ENCODE measurements around the gene MAP3K12. TPM values are rescaled to one million over a fixed set of nuclear protein-coding genes. Genes with fewer than 3 reads are reported as not detected.

MAP3K12 gene
- total and polyA plus RNA-seq, 2 donors: 8.3 to 16.3 TPM

- H3K27ac ChIP-seq (ENCODE audit: low read depth in 1 of 2, low read length in 1 of 2): no peak overlapping the region
- H3K27me3 ChIP-seq (ENCODE audit: control insufficient read depth in 2 of 2, insufficient read depth in 1 of 2, low read length in 1 of 2): no peaks in the 10 kb centered on the region
- H3K4me1 ChIP-seq (ENCODE audit: control insufficient read depth in 2 of 2, insufficient read depth in 2 of 2, low read length in 2 of 2): no peaks in the 10 kb centered on the region
- 97% methylated on average over 5 of the region's 5 CpGs for WGBS
- peaks cover 84 to 97% of the 10 kb centered on the region in 2 donors for H3K36me3 ChIP-seq (ENCODE audit: control insufficient read depth in 2 of 2, insufficient read depth in 2 of 2, low read length in 1 of 2)
- H3K9me3 ChIP-seq (ENCODE audit: control insufficient read depth in 2 of 2, insufficient read depth in 1 of 2, low read length in 1 of 2): no peaks in the 10 kb centered on the region
- DNase-seq (ENCODE audit: low read depth in 6 of 9, low spot score in 9 of 9): no peak
- no peak overlapping the region for H3K4me3 ChIP-seq (ENCODE audit: low read length in 2 of 2)
Measured at GRCh38 chr12:53479331-53479730, 19.9 kb downstream of the MAP3K12 start.

- 93% methylated on average over 1 of the region's 1 CpG for WGBS
- Histone ChIP-seq H3K9me3 (ENCODE audit: control insufficient read depth in 2 of 2, insufficient read depth in 1 of 2, low read length in 1 of 2) (no peaks in the 10 kb centered on the region), H3K36me3 (ENCODE audit: control insufficient read depth in 2 of 2, insufficient read depth in 2 of 2, low read length in 1 of 2) (peaks cover 84 to 98% of the 10 kb centered on the region in 2 donors), H3K4me3 (ENCODE audit: low read length in 2 of 2) (no peak overlapping the region), H3K27me3 (ENCODE audit: control insufficient read depth in 2 of 2, insufficient read depth in 1 of 2, low read length in 1 of 2) (no peaks in the 10 kb centered on the region), H3K27ac (ENCODE audit: low read depth in 1 of 2, low read length in 1 of 2) (no peak overlapping the region), H3K4me1 (ENCODE audit: control insufficient read depth in 2 of 2, insufficient read depth in 2 of 2, low read length in 2 of 2) (no peaks in the 10 kb centered on the region)
- no peak for DNase-seq (ENCODE audit: low read depth in 6 of 9, low spot score in 9 of 9)
Measured at GRCh38 chr12:53478865-53479264, 20.4 kb downstream of the MAP3K12 start.

- WGBS: 88% methylated on average over 2 of the region's 2 CpGs
- no peaks in the 10 kb centered on the region for H3K4me1 ChIP-seq (ENCODE audit: control insufficient read depth in 2 of 2, insufficient read depth in 2 of 2, low read length in 2 of 2)
- no peaks in the 10 kb centered on the region for H3K9me3 ChIP-seq (ENCODE audit: control insufficient read depth in 2 of 2, insufficient read depth in 1 of 2, low read length in 1 of 2)
- peak in 1 of 9 donors; percentile 37 for DNase-seq (ENCODE audit: low read depth in 6 of 9, low spot score in 9 of 9)
- no peak overlapping the region for H3K27ac ChIP-seq (ENCODE audit: low read depth in 1 of 2, low read length in 1 of 2)
- no peaks in the 10 kb centered on the region for H3K27me3 ChIP-seq (ENCODE audit: control insufficient read depth in 2 of 2, insufficient read depth in 1 of 2, low read length in 1 of 2)
- H3K36me3 ChIP-seq (ENCODE audit: control insufficient read depth in 2 of 2, insufficient read depth in 2 of 2, low read length in 1 of 2): peaks cover 81 to 98% of the 10 kb centered on the region in 2 donors
- H3K4me3 ChIP-seq (ENCODE audit: low read length in 2 of 2): no peak overlapping the region
Measured at GRCh38 chr12:53476769-53477209, 22.5 kb downstream of the MAP3K12 start.

- Histone ChIP-seq H3K27ac (ENCODE audit: low read depth in 1 of 2, low read length in 1 of 2) (no peak overlapping the region), H3K27me3 (ENCODE audit: control insufficient read depth in 2 of 2, insufficient read depth in 1 of 2, low read length in 1 of 2) (no peaks in the 10 kb centered on the region), H3K36me3 (ENCODE audit: control insufficient read depth in 2 of 2, insufficient read depth in 2 of 2, low read length in 1 of 2) (peaks cover 83 to 98% of the 10 kb centered on the region in 2 donors), H3K9me3 (ENCODE audit: control insufficient read depth in 2 of 2, insufficient read depth in 1 of 2, low read length in 1 of 2) (no peaks in the 10 kb centered on the region), H3K4me1 (ENCODE audit: control insufficient read depth in 2 of 2, insufficient read depth in 2 of 2, low read length in 2 of 2) (no peaks in the 10 kb centered on the region), H3K4me3 (ENCODE audit: low read length in 2 of 2) (no peak overlapping the region)
- no peak for DNase-seq (ENCODE audit: low read depth in 6 of 9, low spot score in 9 of 9)
- WGBS: 96% methylated on average over 13 of the region's 13 CpGs
Measured at GRCh38 chr12:53474819-53475218, 24.4 kb downstream of the MAP3K12 start.

GRCh38 chr12:53474077-53474476, 25.2 kb downstream of the MAP3K12 start:
- Histone ChIP-seq H3K4me1 (ENCODE audit: control insufficient read depth in 2 of 2, insufficient read depth in 2 of 2, low read length in 2 of 2) (no peaks in the 10 kb centered on the region), H3K27me3 (ENCODE audit: control insufficient read depth in 2 of 2, insufficient read depth in 1 of 2, low read length in 1 of 2) (no peaks in the 10 kb centered on the region), H3K36me3 (ENCODE audit: control insufficient read depth in 2 of 2, insufficient read depth in 2 of 2, low read length in 1 of 2) (peaks cover 85 to 98% of the 10 kb centered on the region in 2 donors), H3K4me3 (ENCODE audit: low read length in 2 of 2) (no peak overlapping the region), H3K9me3 (ENCODE audit: control insufficient read depth in 2 of 2, insufficient read depth in 1 of 2, low read length in 1 of 2) (no peaks in the 10 kb centered on the region), H3K27ac (ENCODE audit: low read depth in 1 of 2, low read length in 1 of 2) (no peak overlapping the region)
- 92% methylated on average over 2 of the region's 2 CpGs for WGBS
- DNase-seq (ENCODE audit: low read depth in 6 of 9, low spot score in 9 of 9): no peak

- H3K4me1 ChIP-seq (ENCODE audit: control insufficient read depth in 2 of 2, insufficient read depth in 2 of 2, low read length in 2 of 2): no peaks in the 10 kb centered on the region
- no peaks in the 10 kb centered on the region for H3K27me3 ChIP-seq (ENCODE audit: control insufficient read depth in 2 of 2, insufficient read depth in 1 of 2, low read length in 1 of 2)
- peaks cover 92 to 99% of the 10 kb centered on the region in 2 donors for H3K36me3 ChIP-seq (ENCODE audit: control insufficient read depth in 2 of 2, insufficient read depth in 2 of 2, low read length in 1 of 2)
- no peak for DNase-seq (ENCODE audit: low read depth in 6 of 9, low spot score in 9 of 9)
- WGBS: 96% methylated on average over 1 of the region's 1 CpG
- no peak overlapping the region for H3K4me3 ChIP-seq (ENCODE audit: low read length in 2 of 2)
- no peak overlapping the region for H3K27ac ChIP-seq (ENCODE audit: low read depth in 1 of 2, low read length in 1 of 2)
- no peaks in the 10 kb centered on the region for H3K9me3 ChIP-seq (ENCODE audit: control insufficient read depth in 2 of 2, insufficient read depth in 1 of 2, low read length in 1 of 2)
Measured at GRCh38 chr12:53472056-53472582, 27.1 kb downstream of the MAP3K12 start.

- Histone ChIP-seq H3K9me3 (ENCODE audit: control insufficient read depth in 2 of 2, insufficient read depth in 1 of 2, low read length in 1 of 2) (no peaks in the 10 kb centered on the region), H3K4me3 (ENCODE audit: low read length in 2 of 2) (no peak overlapping the region), H3K4me1 (ENCODE audit: control insufficient read depth in 2 of 2, insufficient read depth in 2 of 2, low read length in 2 of 2) (peaks cover 0 to 2% of the 10 kb centered on the region in 2 donors), H3K27ac (ENCODE audit: low read depth in 1 of 2, low read length in 1 of 2) (no peak overlapping the region), H3K27me3 (ENCODE audit: control insufficient read depth in 2 of 2, insufficient read depth in 1 of 2, low read length in 1 of 2) (no peaks in the 10 kb centered on the region), H3K36me3 (ENCODE audit: control insufficient read depth in 2 of 2, insufficient read depth in 2 of 2, low read length in 1 of 2) (peaks cover 97 to 99% of the 10 kb centered on the region in 2 donors)
- 100% methylated on average over 1 of the region's 1 CpG for WGBS
- no peak for DNase-seq (ENCODE audit: low read depth in 6 of 9, low spot score in 9 of 9)
Measured at GRCh38 chr12:53468282-53468681, 31.0 kb downstream of the MAP3K12 start.

GRCh38 chr12:53467880-53468279, 31.4 kb downstream of the MAP3K12 start:
- Histone ChIP-seq H3K27ac (ENCODE audit: low read depth in 1 of 2, low read length in 1 of 2) (no peak overlapping the region), H3K36me3 (ENCODE audit: control insufficient read depth in 2 of 2, insufficient read depth in 2 of 2, low read length in 1 of 2) (peaks cover 97 to 98% of the 10 kb centered on the region in 2 donors), H3K4me1 (ENCODE audit: control insufficient read depth in 2 of 2, insufficient read depth in 2 of 2, low read length in 2 of 2) (peaks cover 0 to 2% of the 10 kb centered on the region in 2 donors), H3K27me3 (ENCODE audit: control insufficient read depth in 2 of 2, insufficient read depth in 1 of 2, low read length in 1 of 2) (no peaks in the 10 kb centered on the region), H3K4me3 (ENCODE audit: low read length in 2 of 2) (no peak overlapping the region), H3K9me3 (ENCODE audit: control insufficient read depth in 2 of 2, insufficient read depth in 1 of 2, low read length in 1 of 2) (no peaks in the 10 kb centered on the region)
- DNase-seq (ENCODE audit: low read depth in 6 of 9, low spot score in 9 of 9): no peak
- WGBS: 94% methylated on average over 2 of the region's 2 CpGs

- H3K4me3 ChIP-seq (ENCODE audit: low read length in 2 of 2): no peak overlapping the region
- WGBS: 95% methylated on average over 5 of the region's 5 CpGs
- H3K36me3 ChIP-seq (ENCODE audit: control insufficient read depth in 2 of 2, insufficient read depth in 2 of 2, low read length in 1 of 2): peaks cover 97 to 98% of the 10 kb centered on the region in 2 donors
- H3K4me1 ChIP-seq (ENCODE audit: control insufficient read depth in 2 of 2, insufficient read depth in 2 of 2, low read length in 2 of 2): peaks cover 0 to 2% of the 10 kb centered on the region in 2 donors
- H3K27ac ChIP-seq (ENCODE audit: low read depth in 1 of 2, low read length in 1 of 2): no peak overlapping the region
- no peak for DNase-seq (ENCODE audit: low read depth in 6 of 9, low spot score in 9 of 9)
- H3K27me3 ChIP-seq (ENCODE audit: control insufficient read depth in 2 of 2, insufficient read depth in 1 of 2, low read length in 1 of 2): no peaks in the 10 kb centered on the region
- H3K9me3 ChIP-seq (ENCODE audit: control insufficient read depth in 2 of 2, insufficient read depth in 1 of 2, low read length in 1 of 2): no peaks in the 10 kb centered on the region
Measured at GRCh38 chr12:53467082-53467481, 32.2 kb downstream of the MAP3K12 start.

Measured in thymus (tissue), 11 donors.